HFFc6 (cell line): ENCODE measurements around the gene MYOM3. TPM values are rescaled to one million over a fixed set of nuclear protein-coding genes. Genes with fewer than 3 reads are reported as not detected.

Experiments
- DNase-seq: peaks from one replicate; pipeline ENCODE4 v3.0.0-alpha.2; 2018
- H3K27ac Mint-ChIP-seq: 2 replicates; pipeline ENCODE4 v1.8.0; 2020; ENCODE audit warnings: mild to moderate bottlenecking, mixed read lengths
- H3K27me3 Mint-ChIP-seq: 2 replicates; pipeline ENCODE4 v1.8.0; 2021; ENCODE audit warnings: mild to moderate bottlenecking, moderate library complexity, mixed read lengths; ENCODE audit not compliant: insufficient read depth
- H3K36me3 Mint-ChIP-seq: 2 replicates; pipeline ENCODE4 v1.8.0; 2021; ENCODE audit warnings: low read depth, mixed read lengths
- H3K4me1 Mint-ChIP-seq: 2 replicates; pipeline ENCODE4 v1.8.0; 2020; ENCODE audit warnings: low read depth, mixed read lengths
- H3K4me3 Mint-ChIP-seq: 2 replicates; pipeline ENCODE4 v1.8.0; 2020; ENCODE audit warnings: mild to moderate bottlenecking, moderate library complexity, mixed read lengths
- H3K9me3 Mint-ChIP-seq: 2 replicates; pipeline ENCODE4 v1.8.0; 2020; ENCODE audit warnings: mild to moderate bottlenecking, mixed read lengths
- total RNA-seq, 6 experiments: library from RNA; stranded (reverse); fragmentation: NEBNext Ultra II Directional; extraction: Animal tissue kit (Norgen Biotek cat#: 25700); gene quantifications; 2 replicates in 1 of 6; 3 replicates in 5 of 6; pipeline ENCODE4 v1.2.3, GENCODE V29; 2021
- TF ChIP-seq, protein P1 (sequence below): fragments of 200-600 bp; sonication (generic); IDR thresholded peaks from 2 replicates; pipeline ENCODE4 v1.5.0; 2021; ENCODE audit warnings: antibody characterized with exemption, mild to moderate bottlenecking

MYOM3 gene
- total RNA-seq, 6 experiments from 2014 or later: 0.03 to 0.05 (median 0.05) TPM; not detected in 3

DNA sequence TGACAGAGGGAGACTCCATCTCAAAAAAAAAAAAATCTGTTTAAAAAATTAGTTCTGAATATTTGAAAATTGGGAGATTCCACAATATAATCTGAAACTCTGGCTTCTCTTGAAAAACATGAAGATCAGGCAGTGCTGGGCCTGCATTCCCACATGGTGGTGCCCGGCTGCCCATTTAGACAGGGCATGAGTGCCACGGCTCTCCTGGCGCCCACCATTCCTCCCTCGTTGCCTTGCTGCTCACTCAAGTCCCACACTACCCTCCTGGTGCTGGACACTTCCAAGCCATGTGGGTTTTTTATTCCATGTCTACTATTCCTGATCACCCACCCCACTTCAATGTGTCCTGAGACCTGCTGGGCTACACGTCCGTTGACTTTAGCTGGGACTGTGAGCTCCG lies 10.8 kb upstream of the MYOM3 start:
- no peaks in the 10 kb centered on the region for H3K9me3 Mint-ChIP-seq
- H3K27ac Mint-ChIP-seq: no peak overlapping the region
- H3K4me1 Mint-ChIP-seq: peaks cover 29% of the 10 kb centered on the region
- peaks cover 15% of the 10 kb centered on the region for H3K27me3 Mint-ChIP-seq
- no peak for DNase-seq
- H3K4me3 Mint-ChIP-seq: no peak overlapping the region
- no peaks in the 10 kb centered on the region for H3K36me3 Mint-ChIP-seq
- TF ChIP-seq, protein P1, sequence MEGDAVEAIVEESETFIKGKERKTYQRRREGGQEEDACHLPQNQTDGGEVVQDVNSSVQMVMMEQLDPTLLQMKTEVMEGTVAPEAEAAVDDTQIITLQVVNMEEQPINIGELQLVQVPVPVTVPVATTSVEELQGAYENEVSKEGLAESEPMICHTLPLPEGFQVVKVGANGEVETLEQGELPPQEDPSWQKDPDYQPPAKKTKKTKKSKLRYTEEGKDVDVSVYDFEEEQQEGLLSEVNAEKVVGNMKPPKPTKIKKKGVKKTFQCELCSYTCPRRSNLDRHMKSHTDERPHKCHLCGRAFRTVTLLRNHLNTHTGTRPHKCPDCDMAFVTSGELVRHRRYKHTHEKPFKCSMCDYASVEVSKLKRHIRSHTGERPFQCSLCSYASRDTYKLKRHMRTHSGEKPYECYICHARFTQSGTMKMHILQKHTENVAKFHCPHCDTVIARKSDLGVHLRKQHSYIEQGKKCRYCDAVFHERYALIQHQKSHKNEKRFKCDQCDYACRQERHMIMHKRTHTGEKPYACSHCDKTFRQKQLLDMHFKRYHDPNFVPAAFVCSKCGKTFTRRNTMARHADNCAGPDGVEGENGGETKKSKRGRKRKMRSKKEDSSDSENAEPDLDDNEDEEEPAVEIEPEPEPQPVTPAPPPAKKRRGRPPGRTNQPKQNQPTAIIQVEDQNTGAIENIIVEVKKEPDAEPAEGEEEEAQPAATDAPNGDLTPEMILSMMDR: no peak

DNA sequence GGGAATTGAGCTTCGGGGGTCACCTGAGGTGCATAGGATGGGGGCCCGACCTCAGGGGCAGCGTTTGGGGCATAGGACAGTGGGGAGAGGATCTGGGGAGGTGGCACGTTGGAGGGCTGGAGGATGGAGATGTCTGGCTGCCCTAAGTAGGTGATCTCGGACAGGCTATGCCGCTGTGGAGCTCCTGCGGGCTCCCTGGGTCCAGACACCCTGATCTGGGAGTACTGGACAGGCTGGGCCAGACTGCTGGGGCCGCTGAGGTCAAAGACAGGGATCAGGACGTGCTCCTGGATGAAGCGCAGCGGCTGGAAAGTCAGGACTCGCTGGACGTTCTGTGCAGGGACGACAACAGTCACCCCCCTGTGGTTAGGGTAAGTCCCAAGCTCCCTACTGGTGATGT lies 9.5 kb upstream of the MYOM3 start:
- Mint-ChIP-seq H3K4me1 (peaks cover 29% of the 10 kb centered on the region), H3K36me3 (no peaks in the 10 kb centered on the region), H3K4me3 (no peak overlapping the region), H3K27ac (no peak overlapping the region), H3K27me3 (peaks cover 15% of the 10 kb centered on the region), H3K9me3 (no peaks in the 10 kb centered on the region)
- DNase-seq: no peak
- TF ChIP-seq, protein P1: no peak

DNA sequence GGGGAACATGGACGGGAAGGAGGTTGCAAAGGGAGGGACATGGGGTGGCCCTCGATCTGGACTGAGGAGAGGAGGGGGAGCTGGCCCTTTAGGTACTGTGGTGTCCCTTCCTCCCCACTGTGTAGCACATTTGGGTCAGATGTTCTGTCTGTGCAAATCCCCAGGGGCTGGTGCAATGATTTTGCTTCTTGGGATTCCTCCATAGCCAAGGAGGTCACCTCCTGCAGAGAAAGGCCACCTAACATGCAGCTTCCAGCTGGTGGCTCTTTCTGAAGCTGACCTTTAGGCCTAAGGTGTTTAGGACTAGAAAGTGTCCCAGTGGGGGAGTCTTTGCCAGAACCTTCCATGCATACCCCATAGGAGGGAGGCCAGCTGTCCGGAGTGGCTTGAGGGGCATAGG lies 9.0 kb upstream of the MYOM3 start:
- Mint-ChIP-seq H3K4me3 (no peak overlapping the region), H3K27ac (no peak overlapping the region), H3K4me1 (peaks cover 25% of the 10 kb centered on the region), H3K36me3 (no peaks in the 10 kb centered on the region), H3K9me3 (no peaks in the 10 kb centered on the region), H3K27me3 (peaks cover 15% of the 10 kb centered on the region)
- TF ChIP-seq, protein P1: no peak
- DNase-seq: no peak

DNA sequence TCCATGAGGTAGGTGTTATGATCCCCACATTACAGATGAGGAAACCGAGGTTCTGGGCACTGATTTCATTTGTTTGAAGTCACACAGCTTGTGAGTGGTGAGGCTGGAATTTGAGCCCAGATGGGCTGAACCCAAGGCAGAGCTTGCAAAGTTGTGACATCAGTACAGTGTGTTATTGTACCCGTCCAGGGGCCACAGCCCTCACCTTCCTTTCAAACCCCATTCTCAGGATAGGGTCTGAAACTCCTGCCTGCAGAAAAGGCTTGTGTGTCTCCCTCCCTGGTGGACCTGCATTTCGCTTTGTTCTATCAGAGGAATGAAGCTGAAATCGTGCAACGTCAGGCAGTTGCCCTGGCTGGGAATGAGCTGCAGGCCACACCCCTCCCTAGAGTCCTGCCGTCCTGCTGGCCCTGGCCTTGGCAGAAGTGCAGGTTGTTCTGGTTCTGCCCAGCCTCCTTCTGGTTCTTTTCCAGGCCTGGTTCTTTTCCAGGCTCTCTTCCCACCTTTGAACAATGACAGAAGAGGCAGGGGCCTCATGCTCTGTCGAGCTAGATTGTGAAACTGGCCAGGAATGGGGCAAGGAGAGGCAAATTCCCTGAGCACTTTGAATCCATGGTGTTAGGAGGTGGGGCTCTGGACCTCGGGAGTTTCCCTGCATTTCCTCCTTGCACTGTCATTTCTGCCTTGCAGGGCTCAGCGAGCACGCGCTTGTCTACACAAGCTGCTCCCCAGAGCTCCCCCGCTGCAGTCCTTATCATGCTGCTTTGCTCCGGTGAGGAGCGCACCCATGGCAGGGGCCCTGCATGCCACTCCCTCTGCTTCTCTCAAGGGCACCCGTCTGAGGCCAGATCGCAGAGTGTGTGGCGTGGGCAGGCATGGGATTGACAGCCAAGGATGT lies 8.2 kb upstream of the MYOM3 start:
- H3K4me3 Mint-ChIP-seq: no peak overlapping the region
- no peak for DNase-seq

DNA sequence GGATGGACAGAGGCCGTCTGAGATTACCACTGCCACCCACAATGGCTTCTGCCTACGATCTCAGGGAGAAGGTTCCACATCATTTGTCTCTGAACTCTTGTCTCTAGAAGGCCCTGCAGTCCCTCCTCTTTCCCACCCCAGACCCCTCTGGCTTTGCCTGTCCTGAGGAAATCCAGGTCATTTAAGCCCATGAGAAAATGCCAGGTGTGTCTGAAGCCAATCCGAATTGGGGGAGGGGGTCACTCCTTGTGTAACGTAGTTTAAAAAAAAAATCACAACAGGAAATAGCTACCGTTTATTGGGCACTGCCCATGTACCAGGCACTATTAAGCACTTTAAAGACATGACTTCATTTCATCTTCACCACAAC lies 7.5 kb upstream of the MYOM3 start:
- H3K27ac Mint-ChIP-seq: no peak overlapping the region
- DNase-seq: no peak
- no peaks in the 10 kb centered on the region for H3K9me3 Mint-ChIP-seq
- TF ChIP-seq, protein P1: no peak
- no peaks in the 10 kb centered on the region for H3K36me3 Mint-ChIP-seq
- H3K4me3 Mint-ChIP-seq: no peak overlapping the region
- H3K4me1 Mint-ChIP-seq: peaks cover 17% of the 10 kb centered on the region
- peaks cover 17% of the 10 kb centered on the region for H3K27me3 Mint-ChIP-seq

More for the DNA sequence above, 8.2 kb upstream of the MYOM3 start:
- H3K4me1 Mint-ChIP-seq: peaks cover 21% of the 10 kb centered on the region
- H3K9me3 Mint-ChIP-seq: no peaks in the 10 kb centered on the region
- H3K27ac Mint-ChIP-seq: no peak overlapping the region
- TF ChIP-seq, protein P1: no peak
- H3K36me3 Mint-ChIP-seq: no peaks in the 10 kb centered on the region
- H3K27me3 Mint-ChIP-seq: peaks cover 17% of the 10 kb centered on the region
